ENCODE results near the gene WNT7B.
"Not testable (repeated sequence)": the region's sequence is repeated elsewhere in the genome, so short reads cannot be mapped to it uniquely, and the experiment has no call there.

GRCh38 chr22:46005116-46005705 is 28.2 kb upstream of the WNT7B start:
- TF ChIP-seq, protein P1, sequence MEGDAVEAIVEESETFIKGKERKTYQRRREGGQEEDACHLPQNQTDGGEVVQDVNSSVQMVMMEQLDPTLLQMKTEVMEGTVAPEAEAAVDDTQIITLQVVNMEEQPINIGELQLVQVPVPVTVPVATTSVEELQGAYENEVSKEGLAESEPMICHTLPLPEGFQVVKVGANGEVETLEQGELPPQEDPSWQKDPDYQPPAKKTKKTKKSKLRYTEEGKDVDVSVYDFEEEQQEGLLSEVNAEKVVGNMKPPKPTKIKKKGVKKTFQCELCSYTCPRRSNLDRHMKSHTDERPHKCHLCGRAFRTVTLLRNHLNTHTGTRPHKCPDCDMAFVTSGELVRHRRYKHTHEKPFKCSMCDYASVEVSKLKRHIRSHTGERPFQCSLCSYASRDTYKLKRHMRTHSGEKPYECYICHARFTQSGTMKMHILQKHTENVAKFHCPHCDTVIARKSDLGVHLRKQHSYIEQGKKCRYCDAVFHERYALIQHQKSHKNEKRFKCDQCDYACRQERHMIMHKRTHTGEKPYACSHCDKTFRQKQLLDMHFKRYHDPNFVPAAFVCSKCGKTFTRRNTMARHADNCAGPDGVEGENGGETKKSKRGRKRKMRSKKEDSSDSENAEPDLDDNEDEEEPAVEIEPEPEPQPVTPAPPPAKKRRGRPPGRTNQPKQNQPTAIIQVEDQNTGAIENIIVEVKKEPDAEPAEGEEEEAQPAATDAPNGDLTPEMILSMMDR (IDR thresholded peaks at IDR 0.05; ENCODE audit: low read depth, low read length, poor library complexity, severe bottlenecking): not testable (repeated sequence)
- not testable (repeated sequence) for TF ChIP-seq EZH2phosphoT487 (IDR thresholded peaks at IDR 0.05; ENCODE audit: borderline replicate concordance, low read length)
